Choroid plexus epithelial cell (primary cell): ENCODE measurements around the gene MTHFD1L.

ENCODE experiments used
- DNase-seq: peaks from one replicate; pipeline ENCODE4 v3.0.0-alpha.2; 2010; ENCODE audit warnings: low read depth
- H3K4me3 ChIP-seq: 2 replicates; pipeline ENCODE4 v1.5.1; 2011; ENCODE audit warnings: low read depth, mild to moderate bottlenecking, control low read depth, low read length, moderate library complexity
- CTCF ChIP-seq: conservative IDR thresholded peaks from 2 replicates; pipeline ENCODE4 v1.5.1; 2011; ENCODE audit warnings: low read depth, mild to moderate bottlenecking, control low read depth, inconsistent platforms, low read length, moderate library complexity

The MTHFD1L gene

GRCh38 chr6:150881911-150882481, 16.5 kb downstream of the MTHFD1L start:
- DNase-seq: peak; percentile 95
- H3K4me3 ChIP-seq: no peak overlapping the region
- no peak for TF ChIP-seq CTCF

- no peak for DNase-seq
- H3K4me3 ChIP-seq: no peak overlapping the region
- no peak for TF ChIP-seq CTCF
These were observed 18.0 kb downstream of the MTHFD1L start for GRCh38 chr6:150883521-150883920.

GRCh38 chr6:150886155-150886554, 20.7 kb downstream of the MTHFD1L start:
- no peak overlapping the region for H3K4me3 ChIP-seq
- no peak for DNase-seq
- TF ChIP-seq CTCF: no peak

GRCh38 chr6:150887978-150888563, 22.6 kb downstream of the MTHFD1L start:
- no peak overlapping the region for H3K4me3 ChIP-seq
- TF ChIP-seq CTCF: no peak
- DNase-seq: no peak

GRCh38 chr6:150890346-150890745, 24.8 kb downstream of the MTHFD1L start:
- no peak for TF ChIP-seq CTCF
- H3K4me3 ChIP-seq: no peak overlapping the region
- DNase-seq: no peak

GRCh38 chr6:150891888-150892485, 26.5 kb downstream of the MTHFD1L start:
- no peak overlapping the region for H3K4me3 ChIP-seq
- DNase-seq: peak; percentile 92
- TF ChIP-seq CTCF: peak; percentile 88
